Stimulated activated CD8-positive, alpha-beta memory T cell treated with anti-CD3 and anti-CD28 coated beads, Interleukin-12 subunit alpha, Interleukin-12 subunit beta, amount 100 ng/mL, for 4 hours (primary cell): ENCODE results near the gene GRK5.

Experiments used
- DNase-seq: peaks from one replicate; pipeline ENCODE4 v3.0.0-alpha.2; 2020; ENCODE audit warnings: low read depth

GRK5 gene

GRCh38 chr10:119301397-119301796, 94.0 kb downstream of the GRK5 start:
- peak; percentile 28 for DNase-seq

- DNase-seq = no peak
Observed at GRCh38 chr10:119302172-119302571, 94.8 kb downstream of the GRK5 start.

GRCh38 chr10:119302591-119303253, 95.4 kb downstream of the GRK5 start:
- no peak for DNase-seq

- DNase-seq = no peak
Observed at GRCh38 chr10:119303886-119304285, 96.5 kb downstream of the GRK5 start.

- DNase-seq = no peak
Observed at GRCh38 chr10:119304541-119304940, 97.2 kb downstream of the GRK5 start.

GRCh38 chr10:119305860-119306513, 98.6 kb downstream of the GRK5 start:
- DNase-seq = peak; percentile 75

- peak; percentile 48 for DNase-seq
Observed at GRCh38 chr10:119306514-119306951, 99.2 kb downstream of the GRK5 start.

GRCh38 chr10:119306986-119307392, 99.6 kb downstream of the GRK5 start:
- DNase-seq = no peak

GRCh38 chr10:119308089-119308488, 100.7 kb downstream of the GRK5 start:
- DNase-seq = no peak

- DNase-seq = no peak
Observed at GRCh38 chr10:119308551-119309422, 101.4 kb downstream of the GRK5 start.

GRCh38 chr10:119309423-119309770, 102.0 kb downstream of the GRK5 start:
- no peak for DNase-seq

GRCh38 chr10:119310806-119311205, 103.4 kb downstream of the GRK5 start:
- DNase-seq = no peak

GRCh38 chr10:119312241-119312640, 104.9 kb downstream of the GRK5 start:
- DNase-seq = no peak

GRCh38 chr10:119313024-119313423, 105.7 kb downstream of the GRK5 start:
- DNase-seq = no peak

- DNase-seq = peak; percentile 46
Observed at GRCh38 chr10:119313644-119314043, 106.3 kb downstream of the GRK5 start.

- no peak for DNase-seq
Observed at GRCh38 chr10:119314061-119314460, 106.7 kb downstream of the GRK5 start.

- no peak for DNase-seq
Observed at GRCh38 chr10:119314486-119314885, 107.1 kb downstream of the GRK5 start.

GRCh38 chr10:119315128-119316001, 108.0 kb downstream of the GRK5 start:
- peak; percentile 66 for DNase-seq

- DNase-seq = no peak
Observed at GRCh38 chr10:119316002-119316358, 108.6 kb downstream of the GRK5 start.

GRCh38 chr10:119316729-119317097, 109.3 kb downstream of the GRK5 start:
- DNase-seq = no peak

- DNase-seq = no peak
Observed at GRCh38 chr10:119318411-119319160, 111.2 kb downstream of the GRK5 start.
